T-cell (primary cell): ENCODE results near the gene PLEKHA7. TPM values are rescaled to one million over a fixed set of nuclear protein-coding genes. Genes with fewer than 3 reads are reported as not detected.
"Not testable (repeated sequence)": the region's sequence is repeated elsewhere in the genome, so short reads cannot be mapped to it uniquely, and the experiment has no call there.

Experiments used
- ATAC-seq, 4 experiments: fragments of 200-7000 bp in 3 of 4; fragments of 150-1000 bp in 1 of 4; cut with Tn5 transposase; replicated peaks in 1 of 4; 1 replicate in 3 of 4; 2 replicates in 1 of 4; pipeline ENCODE4 v1.10.0; 2021; ENCODE audit warnings: moderate library complexity in 3 of 4, mild to moderate bottlenecking in 2 of 4, moderate number of reproducible peaks in 1 of 4
- CTCF ChIA-PET, 2 donors: fragments of 300-600 bp; sonication (Branson Sonifier 250); formaldehyde crosslinking; loops; one replicate each; lab custom pipeline; 2022; ENCODE audit warnings: antibody characterized with exemption in 2 of 2; lab: Charles Lee
- POLR2A ChIA-PET, 2 donors: fragments of 300-600 bp; sonication (Branson Sonifier 250); formaldehyde crosslinking; loops; one replicate each; lab custom pipeline; 2022; ENCODE audit warnings: antibody characterized with exemption in 2 of 2; lab: Charles Lee
- DNase-seq, 35 experiments: peaks; one replicate each; pipeline versions ENCODE4 v3.0.0 to v3.0.0-alpha.2; 2013 to 2023
- H3K27ac ChIP-seq: one replicate; pipeline ENCODE4 v1.5.1; 2013; ENCODE audit warnings: low read length
- H3K27me3 ChIP-seq, 2 experiments: replicated peaks in 1 of 2; 1 replicate in 1 of 2; 2 replicates in 1 of 2; pipeline versions ENCODE4 v1.6.1 to v1.7.0; 2013; ENCODE audit warnings: low read length in 1 of 2, mixed read lengths in 1 of 2; ENCODE audit not compliant: control insufficient read depth in 2 of 2, insufficient read depth in 2 of 2; ENCODE audit errors: extremely low read depth in 1 of 2
- H3K36me3 ChIP-seq, 2 donors: 1 replicate in 1 of 2; 2 replicates in 1 of 2; pipeline versions ENCODE4 v1.6.1 to v1.7.0; 2013; ENCODE audit warnings: low read length in 1 of 2; ENCODE audit not compliant: control insufficient read depth in 2 of 2, insufficient read depth in 1 of 2; ENCODE audit errors: extremely low read depth in 1 of 2
- H3K4me1 ChIP-seq, 2 experiments: 1 replicate in 1 of 2; 2 replicates in 1 of 2; pipeline versions ENCODE4 v1.6.1 to v1.7.0; 2013; ENCODE audit warnings: low read length in 2 of 2, mixed read lengths in 1 of 2; ENCODE audit not compliant: insufficient read depth in 2 of 2, control insufficient read depth in 1 of 2; ENCODE audit errors: extremely low read depth in 1 of 2
- H3K4me3 ChIP-seq, 2 donors: 1 replicate in 1 of 2; 2 replicates in 1 of 2; pipeline versions ENCODE4 v1.5.1 to v1.7.0; 2013; ENCODE audit warnings: mild to moderate bottlenecking in 2 of 2, low read length in 1 of 2, moderate library complexity in 1 of 2; ENCODE audit not compliant: control insufficient read depth in 1 of 2; ENCODE audit errors: extremely low read depth in 1 of 2
- H3K9me3 ChIP-seq: 2 replicates; pipeline ENCODE4 v1.7.0; 2013
- H3K27ac Mint-ChIP-seq, 2 donors: one replicate each; pipeline ENCODE4 v1.8.0; 2020 to 2021; ENCODE audit warnings: mild to moderate bottlenecking in 2 of 2, mixed read lengths in 2 of 2
- H3K27me3 Mint-ChIP-seq, 2 donors: one replicate each; pipeline ENCODE4 v1.8.0; 2021 to 2022; ENCODE audit warnings: mixed read lengths in 2 of 2
- H3K36me3 Mint-ChIP-seq: one replicate; pipeline ENCODE4 v1.8.0; 2021; ENCODE audit warnings: mixed read lengths
- H3K4me1 Mint-ChIP-seq, 3 donors: one replicate each; pipeline ENCODE4 v1.8.0; 2020 to 2022; ENCODE audit warnings: mixed read lengths in 3 of 3, mild to moderate bottlenecking in 1 of 3
- H3K4me3 Mint-ChIP-seq, 3 donors: one replicate each; pipeline ENCODE4 v1.8.0; 2020 to 2022; ENCODE audit warnings: mild to moderate bottlenecking in 3 of 3, mixed read lengths in 3 of 3, moderate library complexity in 3 of 3
- H3K9me3 Mint-ChIP-seq, 3 donors: one replicate each; pipeline ENCODE4 v1.8.0; 2020 to 2022; ENCODE audit warnings: mixed read lengths in 3 of 3
- WGBS: methylation state at CpG from one replicate; pipeline ENCODE4 v1.1.5; 2013; ENCODE audit warnings: missing lambda C conversion rate; ENCODE audit not compliant: insufficient coverage; 5-methylcytosine and 5-hydroxymethylcytosine counted together
- total RNA-seq, 35 experiments: library from RNA in 6 of 35; stranded (reverse) in 6 of 35; fragments of 120-200 nt in 1 of 35; gene quantifications; one replicate each; pipeline versions ENCODE4 v1.2.1 to v1.2.4 and lab custom pipeline; 2013 to 2026

PLEKHA7 gene
- total RNA-seq, 5 donors from 2014 or later (not counting 1 experiment from before 2014, with no cell fraction given), result 4.8 to 8.8 (median 5.8) TPM

DNA sequence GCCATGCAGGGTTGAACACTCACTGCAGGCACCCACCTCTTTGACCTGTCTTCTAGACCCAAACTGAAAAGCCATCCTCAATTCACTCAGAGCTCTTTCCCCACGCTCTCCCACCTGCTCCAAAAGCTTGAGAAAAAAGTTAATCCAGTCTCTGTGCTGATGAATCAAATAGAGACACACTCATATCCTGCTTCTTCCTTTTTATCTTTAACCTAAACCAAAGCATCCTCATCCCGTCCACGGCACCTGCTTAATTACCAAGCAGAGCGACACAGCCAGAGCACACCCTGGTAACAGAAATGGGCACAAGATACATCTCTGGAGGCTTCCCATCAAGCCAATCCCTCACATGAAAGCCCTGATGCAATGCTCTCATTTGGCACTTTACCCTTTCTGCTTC is 102.6 kb downstream of the PLEKHA7 start:
- Histone ChIP-seq H3K27ac (no peak overlapping the region), H3K36me3 (no peaks in the 10 kb centered on the region), H3K4me1 (no peaks in the 10 kb centered on the region), H3K4me3 (no peak overlapping the region), H3K9me3 (no peaks in the 10 kb centered on the region), H3K27me3 (no peaks in the 10 kb centered on the region)
- ChIA-PET POLR2A (no interaction called here), CTCF (no interaction called here)
- no peak overlapping the region for H3K27ac Mint-ChIP-seq
- ATAC-seq (no peak), DNase-seq (no peak)
- H3K36me3 Mint-ChIP-seq, result no peaks in the 10 kb centered on the region
- H3K4me3 Mint-ChIP-seq, result no peak overlapping the region
- peaks cover 0 to 2% (median 0%) of the 10 kb centered on the region in 3 donors for H3K4me1 Mint-ChIP-seq
- no peaks in the 10 kb centered on the region for H3K9me3 Mint-ChIP-seq
- no peaks in the 10 kb centered on the region for H3K27me3 Mint-ChIP-seq
- 52% methylated on average over 4 of the region's 4 CpGs for WGBS

DNA sequence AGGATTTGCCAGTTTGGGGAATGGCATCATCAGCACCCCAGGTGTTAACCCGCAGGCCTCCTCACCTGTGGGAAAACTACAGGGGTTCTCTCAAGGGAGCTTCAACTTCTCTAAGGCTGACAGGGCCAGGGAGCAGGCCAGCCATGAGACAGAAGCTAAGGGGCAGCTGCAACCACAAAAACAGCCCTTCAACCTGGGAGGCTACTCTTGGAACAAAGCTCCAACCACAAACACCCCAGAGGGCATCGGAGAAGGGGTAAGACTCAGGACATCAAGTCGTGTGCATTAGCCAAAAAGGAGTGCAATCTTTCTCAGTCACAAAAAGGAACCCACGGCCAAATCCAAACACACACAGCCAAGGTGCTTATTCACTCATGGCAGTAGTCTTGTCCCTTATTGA is 103.0 kb downstream of the PLEKHA7 start:
- DNase-seq (no peak), ATAC-seq (no peak)
- Histone ChIP-seq H3K9me3 (no peaks in the 10 kb centered on the region), H3K4me1 (no peaks in the 10 kb centered on the region), H3K27me3 (no peaks in the 10 kb centered on the region), H3K27ac (no peak overlapping the region), H3K36me3 (no peaks in the 10 kb centered on the region), H3K4me3 (no peak overlapping the region)
- Mint-ChIP-seq H3K9me3 (no peaks in the 10 kb centered on the region), H3K36me3 (no peaks in the 10 kb centered on the region), H3K27ac (no peak overlapping the region), H3K4me3 (no peak overlapping the region), H3K27me3 (no peaks in the 10 kb centered on the region), H3K4me1 (peaks cover 0 to 2% (median 0%) of the 10 kb centered on the region in 3 donors)
- 76% methylated on average over 3 of the region's 4 CpGs for WGBS
- CTCF ChIA-PET, result no interaction called here
- POLR2A ChIA-PET, result no interaction called here

DNA sequence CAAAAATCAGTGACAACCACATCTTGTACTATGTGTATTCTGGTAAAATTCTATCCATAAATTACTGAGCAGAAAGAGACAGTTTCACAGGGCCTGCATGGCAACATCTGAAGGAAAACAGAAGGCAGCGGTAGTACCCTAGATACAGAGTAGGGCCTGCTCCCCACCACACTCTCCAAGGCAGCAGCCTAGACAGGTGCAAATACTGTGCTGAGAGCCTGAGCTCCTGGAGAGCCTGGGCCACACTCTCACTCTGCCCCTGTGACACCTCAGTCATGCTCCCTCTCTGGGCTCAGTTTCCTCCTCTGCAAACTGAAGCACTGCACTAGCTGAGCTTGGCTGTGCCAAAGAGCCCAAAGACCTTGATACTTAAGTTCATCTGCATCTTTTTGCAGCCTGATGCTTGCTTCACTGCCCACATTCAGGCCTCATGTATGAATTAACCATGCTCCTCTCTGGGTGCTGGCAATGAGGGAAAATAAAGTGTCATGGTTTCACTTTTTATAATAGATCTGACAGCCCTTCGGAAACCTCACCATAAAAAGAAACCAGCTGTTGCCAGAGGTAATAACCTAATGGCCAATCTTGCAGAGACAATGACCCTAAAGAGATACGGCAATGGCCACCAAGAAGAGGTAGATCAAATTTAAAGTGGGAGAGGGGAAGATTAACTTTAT is 104.7 kb downstream of the PLEKHA7 start:
- H3K9me3 Mint-ChIP-seq, result no peaks in the 10 kb centered on the region
- Histone ChIP-seq H3K36me3 (no peaks in the 10 kb centered on the region), H3K27me3 (no peaks in the 10 kb centered on the region), H3K27ac (no peak overlapping the region), H3K4me1 (no peaks in the 10 kb centered on the region), H3K9me3 (no peaks in the 10 kb centered on the region), H3K4me3 (no peak overlapping the region)
- WGBS, result 89% methylated on average over 1 of the region's 3 CpGs
- peaks cover 0 to 2% (median 2%) of the 10 kb centered on the region in 3 donors for H3K4me1 Mint-ChIP-seq
- CTCF ChIA-PET, result no interaction called here
- DNase-seq (no peak), ATAC-seq (no peak)
- POLR2A ChIA-PET, result interaction anchor here in 1 of 2 donors (0.6 kb wide), 1 partner anchor 99 kb away, joined by 3 read pairs; no protein-coding TSS in a partner anchor
- H3K27ac Mint-ChIP-seq, result no peak overlapping the region
- H3K4me3 Mint-ChIP-seq, result no peak overlapping the region
- H3K36me3 Mint-ChIP-seq, result peaks cover 3% of the 10 kb centered on the region
- H3K27me3 Mint-ChIP-seq, result no peaks in the 10 kb centered on the region

DNA sequence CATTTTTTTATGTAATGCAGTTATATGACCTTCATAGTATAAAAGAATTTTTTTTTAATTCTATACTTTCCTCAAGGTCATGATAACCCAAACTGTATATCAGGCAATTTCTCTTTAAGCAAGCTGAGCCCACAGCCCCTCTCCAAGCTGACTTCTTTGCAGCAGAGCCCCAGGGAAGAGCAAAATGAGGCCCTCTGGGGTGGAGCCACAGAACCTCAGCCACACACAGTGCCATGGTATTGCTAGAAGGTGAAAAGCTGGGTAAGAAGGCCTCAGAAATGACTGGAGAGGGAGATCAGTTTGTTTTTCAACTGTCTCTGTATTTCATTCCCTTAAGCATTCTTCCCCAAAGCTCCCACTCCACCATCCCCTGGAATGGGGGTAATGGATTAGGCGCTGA is 108.8 kb downstream of the PLEKHA7 start:
- Histone ChIP-seq H3K27ac (no peak overlapping the region), H3K9me3 (no peaks in the 10 kb centered on the region), H3K27me3 (no peaks in the 10 kb centered on the region), H3K4me1 (no peaks in the 10 kb centered on the region), H3K36me3 (no peaks in the 10 kb centered on the region), H3K4me3 (no peak overlapping the region)
- no CpG with 5 or more reads among the region's 1 CpG for WGBS
- POLR2A ChIA-PET, result no interaction called here
- CTCF ChIA-PET, result no interaction called here
- Mint-ChIP-seq H3K4me1 (peaks cover 20 to 25% (median 21%) of the 10 kb centered on the region in 3 donors), H3K27me3 (no peaks in the 10 kb centered on the region), H3K4me3 (no peak overlapping the region), H3K36me3 (peaks cover 3% of the 10 kb centered on the region), H3K27ac (no peak overlapping the region), H3K9me3 (no peaks in the 10 kb centered on the region)
- ATAC-seq (no peak), DNase-seq (no peak)

DNA sequence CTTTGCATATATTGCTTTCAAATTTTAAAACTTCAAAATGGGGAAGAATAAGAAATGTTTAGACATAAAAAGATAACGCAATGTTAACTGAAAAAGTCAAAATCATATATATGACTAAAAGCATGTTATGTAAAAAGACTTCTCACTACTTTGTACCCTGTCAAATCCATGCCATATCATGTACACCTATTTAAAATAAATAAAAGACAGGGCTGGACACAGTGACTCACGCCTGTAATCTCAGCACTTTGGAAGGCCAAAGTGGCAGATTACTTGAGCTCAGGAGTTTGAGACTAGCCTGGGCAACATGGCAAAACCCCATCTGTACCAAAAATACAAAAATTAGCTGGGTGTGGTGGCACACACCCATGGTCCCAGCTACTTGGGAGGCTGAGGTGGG is 109.5 kb downstream of the PLEKHA7 start:
- 80% methylated on average over 1 of the region's 2 CpGs for WGBS
- H3K27ac ChIP-seq, H3K27me3 Mint-ChIP-seq, H3K36me3 Mint-ChIP-seq, H3K36me3 ChIP-seq, H3K9me3 Mint-ChIP-seq, DNase-seq, H3K4me3 ChIP-seq, H3K27ac Mint-ChIP-seq, H3K9me3 ChIP-seq, CTCF ChIA-PET, POLR2A ChIA-PET, H3K27me3 ChIP-seq, H3K4me1 ChIP-seq, H3K4me3 Mint-ChIP-seq, ATAC-seq: not testable (repeated sequence)
- H3K4me1 Mint-ChIP-seq, result peaks cover 20 to 25% (median 21%) of the 10 kb centered on the region in 3 donors

DNA sequence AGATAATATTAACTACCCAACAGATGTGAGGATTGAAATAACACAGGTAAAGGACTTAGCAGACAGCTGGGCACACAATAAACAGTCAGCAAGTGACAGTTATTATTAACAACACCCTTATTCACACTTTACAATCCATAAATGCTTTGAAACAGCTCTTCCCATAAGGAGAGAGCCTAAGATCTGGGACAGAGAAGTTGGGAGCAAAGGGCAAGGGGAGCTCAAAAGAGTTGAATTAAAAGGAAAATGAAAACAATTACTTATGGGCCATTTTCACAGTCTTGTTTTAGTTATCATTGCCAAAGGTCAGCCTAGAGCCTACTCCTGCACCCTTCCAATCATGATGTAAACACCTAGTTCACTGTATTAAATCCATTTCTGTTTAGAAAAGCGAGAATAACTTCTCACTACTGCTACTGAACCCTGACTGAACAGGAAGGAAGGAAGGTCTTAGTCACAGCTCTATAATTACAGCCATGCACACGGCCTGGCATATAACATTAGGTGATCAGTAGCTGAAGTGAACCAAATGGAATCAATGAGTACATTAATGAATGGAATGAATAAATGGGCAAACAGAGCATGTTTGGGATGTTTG is 111.3 kb downstream of the PLEKHA7 start:
- Histone ChIP-seq H3K9me3 (no peaks in the 10 kb centered on the region), H3K4me3 (no peak overlapping the region), H3K4me1 (no peaks in the 10 kb centered on the region), H3K27ac (no peak overlapping the region), H3K36me3 (no peaks in the 10 kb centered on the region), H3K27me3 (no peaks in the 10 kb centered on the region)
- peaks cover 3% of the 10 kb centered on the region for H3K36me3 Mint-ChIP-seq
- ATAC-seq (no peak), DNase-seq (no peak)
- H3K9me3 Mint-ChIP-seq, result no peaks in the 10 kb centered on the region
- peaks cover 20 to 27% (median 21%) of the 10 kb centered on the region in 3 donors for H3K4me1 Mint-ChIP-seq
- H3K27ac Mint-ChIP-seq, result no peak overlapping the region
- ChIA-PET POLR2A (no interaction called here), CTCF (no interaction called here)
- 40% methylated on average over 1 of the region's 2 CpGs for WGBS
- no peaks in the 10 kb centered on the region for H3K27me3 Mint-ChIP-seq
- no peak overlapping the region for H3K4me3 Mint-ChIP-seq
